ENCODE data around the gene ANKRD9. TPM values are rescaled to one million over a fixed set of nuclear protein-coding genes. Genes with fewer than 3 reads are reported as not detected.

ANKRD9 gene
- total RNA-seq, 1 donor from 2014 or later, result 16.0 TPM

DNA sequence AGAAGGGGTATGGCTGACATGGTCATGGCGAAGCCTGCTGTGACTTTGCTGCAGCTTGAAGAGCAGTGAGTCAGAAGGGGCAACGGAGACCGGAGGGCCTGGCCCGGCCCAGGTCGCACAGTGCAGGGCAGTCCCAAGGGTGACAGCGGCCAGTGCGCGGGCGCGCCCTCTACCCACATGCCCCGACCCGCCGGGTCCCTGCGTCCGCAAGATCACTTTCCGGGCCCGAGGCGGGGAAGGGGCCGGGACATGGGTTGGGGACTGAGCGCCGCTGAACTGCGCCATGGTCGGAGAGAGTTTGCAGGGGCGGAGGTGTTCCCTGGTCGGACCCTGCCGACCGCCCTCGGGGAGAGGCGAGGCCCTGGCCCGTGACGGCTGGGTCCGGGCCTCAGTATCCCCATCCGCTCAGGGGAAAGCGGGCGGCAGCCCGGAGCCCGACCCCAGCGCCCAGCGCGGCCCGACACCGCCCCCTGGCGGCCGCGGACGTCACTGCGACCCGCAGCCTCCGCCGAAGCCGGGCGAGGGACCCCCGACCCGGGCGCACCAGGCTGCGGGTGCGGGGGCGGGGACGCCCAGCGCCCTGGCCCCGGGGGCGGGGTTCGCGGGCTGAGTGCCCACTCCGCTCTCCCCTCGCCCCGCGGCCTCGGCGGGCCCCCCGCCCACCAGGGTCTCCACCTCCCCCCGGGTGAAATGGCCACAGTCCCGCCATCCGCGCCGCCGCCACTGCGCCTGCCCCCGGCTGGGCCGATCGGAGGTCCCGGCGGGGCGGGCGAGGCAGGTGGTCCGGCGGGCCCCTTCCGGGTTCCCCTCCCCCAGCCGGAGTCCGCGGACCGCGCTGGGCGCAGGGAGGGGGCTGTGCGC, 7.2 kb upstream of the ANKRD9 start:
- peak; percentile 77 for ATAC-seq
- DNase-seq (ENCODE audit: low spot score), result peak; percentile 79
- intact Hi-C loops (cut with DNase I), result loop anchor here (2.0 kb wide), 1 partner anchor 78 kb away; no protein-coding TSS in a partner anchor

DNA sequence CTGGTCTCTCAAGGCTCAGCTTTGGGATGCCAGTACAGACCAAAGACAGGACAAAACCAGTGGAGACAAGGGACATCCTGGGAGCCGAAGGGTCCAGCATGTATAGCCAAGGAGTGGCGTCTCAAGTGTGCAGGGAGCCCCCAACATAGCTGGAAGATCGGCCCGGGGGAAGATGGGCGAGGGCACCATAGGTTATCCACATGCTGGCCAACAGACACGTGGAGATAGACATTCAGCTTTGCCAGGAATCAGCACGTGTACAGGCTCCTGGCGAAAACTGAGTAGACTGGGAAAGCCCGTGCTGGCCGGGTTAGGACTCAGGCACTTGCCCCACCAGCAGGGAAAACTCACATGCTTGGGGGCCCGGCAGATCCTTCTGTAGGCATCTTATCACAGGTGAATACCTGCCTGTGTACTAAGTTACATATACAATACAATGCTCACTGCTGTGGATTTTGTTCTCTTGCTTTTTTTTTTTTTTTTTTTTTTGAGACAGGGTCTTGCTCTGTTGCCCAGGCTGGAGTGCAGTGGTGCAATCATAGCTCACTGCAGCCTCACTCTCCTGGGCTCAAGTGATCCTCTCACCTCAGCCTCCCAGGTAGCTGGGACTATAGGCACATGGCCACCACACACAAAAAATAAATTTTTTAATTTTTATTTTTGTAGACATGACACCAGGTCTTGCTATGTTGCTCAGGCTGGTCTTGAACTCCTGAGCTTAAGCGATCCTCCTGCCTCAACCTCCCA, 5.6 kb upstream of the ANKRD9 start:
- ATAC-seq (no peak), DNase-seq (ENCODE audit: low spot score) (no peak)
- intact Hi-C loops (cut with DNase I), result no loop called here

DNA sequence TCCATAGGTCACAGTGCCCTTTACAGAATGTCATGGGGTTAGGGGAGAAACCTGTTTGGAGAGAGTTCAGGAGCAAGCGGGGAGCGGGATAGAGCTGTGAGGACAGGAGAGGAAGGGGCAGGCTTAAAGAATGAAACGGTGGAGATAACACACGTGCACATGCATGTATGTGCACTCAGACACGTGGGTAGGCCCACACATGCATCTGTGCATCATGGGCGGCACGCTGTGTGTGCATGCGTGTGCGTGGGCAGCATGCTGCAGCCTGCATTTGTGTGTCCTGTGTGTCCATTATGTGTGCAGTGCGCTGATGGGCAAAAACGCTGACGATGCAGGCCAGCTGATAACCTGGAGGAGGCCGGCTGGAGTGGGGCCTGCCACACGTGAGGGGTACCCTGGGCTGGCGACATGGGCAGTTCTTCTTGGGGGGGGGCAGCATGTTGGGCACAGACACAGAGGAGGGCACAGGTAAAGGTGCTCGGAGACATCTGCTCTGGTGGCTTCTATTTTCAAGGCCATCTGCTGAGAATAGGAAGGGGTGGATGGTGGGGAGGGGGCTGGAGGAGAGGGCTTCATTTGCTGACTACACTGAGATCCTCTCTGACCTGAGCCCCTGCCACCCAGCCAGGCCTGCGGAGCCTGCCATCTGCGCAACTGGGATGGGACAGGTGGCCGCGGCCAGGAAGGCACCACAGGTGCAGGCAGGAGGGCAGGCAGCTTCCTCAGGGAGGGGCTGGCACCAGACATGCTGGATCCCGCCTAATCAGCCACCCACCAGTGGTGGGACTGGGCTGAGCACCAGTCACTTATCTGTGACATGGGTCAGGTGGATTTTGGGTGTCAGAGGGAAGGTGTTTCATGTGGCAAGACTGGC, 4.6 kb upstream of the ANKRD9 start:
- intact Hi-C loops (cut with DNase I), result no loop called here
- DNase-seq (ENCODE audit: low spot score), result no peak
- no peak for ATAC-seq

GRCh38 chr14:102512793-102513300, 3.3 kb upstream of the ANKRD9 start:
- ATAC-seq (no peak), DNase-seq (ENCODE audit: low spot score) (no peak)
- intact Hi-C loops (cut with DNase I), result no loop called here

- ATAC-seq (no peak), DNase-seq (ENCODE audit: low spot score) (no peak)
- intact Hi-C loops (cut with DNase I), result no loop called here
Observed at GRCh38 chr14:102511538-102511937, 2.0 kb upstream of the ANKRD9 start.

- DNase-seq (ENCODE audit: low spot score), result no peak
- ATAC-seq, result peak; percentile 29
- intact Hi-C loops (cut with DNase I), result no loop called here
Observed at GRCh38 chr14:102510616-102511520, 1.3 kb upstream of the ANKRD9 start.

- intact Hi-C loops (cut with DNase I), result no loop called here
- peak; percentile 60 for ATAC-seq
- DNase-seq (ENCODE audit: low spot score), result peak; percentile 83
Observed at GRCh38 chr14:102508774-102509745, 516 bp downstream of the ANKRD9 start.

GRCh38 chr14:102508410-102508773, 1.2 kb downstream of the ANKRD9 start:
- DNase-seq (ENCODE audit: low spot score) (no peak), ATAC-seq (no peak)
- intact Hi-C loops (cut with DNase I), result no loop called here

GRCh38 chr14:102507857-102508312, 1.7 kb downstream of the ANKRD9 start:
- no peak for ATAC-seq
- intact Hi-C loops (cut with DNase I), result no loop called here
- no peak for DNase-seq (ENCODE audit: low spot score)

- DNase-seq (ENCODE audit: low spot score) (no peak), ATAC-seq (no peak)
- intact Hi-C loops (cut with DNase I), result no loop called here
Observed at GRCh38 chr14:102507081-102507856, 2.3 kb downstream of the ANKRD9 start.

- ATAC-seq (no peak), DNase-seq (ENCODE audit: low spot score) (no peak)
- intact Hi-C loops (cut with DNase I), result no loop called here
Observed at GRCh38 chr14:102506626-102506925, 3.0 kb downstream of the ANKRD9 start.

DNA sequence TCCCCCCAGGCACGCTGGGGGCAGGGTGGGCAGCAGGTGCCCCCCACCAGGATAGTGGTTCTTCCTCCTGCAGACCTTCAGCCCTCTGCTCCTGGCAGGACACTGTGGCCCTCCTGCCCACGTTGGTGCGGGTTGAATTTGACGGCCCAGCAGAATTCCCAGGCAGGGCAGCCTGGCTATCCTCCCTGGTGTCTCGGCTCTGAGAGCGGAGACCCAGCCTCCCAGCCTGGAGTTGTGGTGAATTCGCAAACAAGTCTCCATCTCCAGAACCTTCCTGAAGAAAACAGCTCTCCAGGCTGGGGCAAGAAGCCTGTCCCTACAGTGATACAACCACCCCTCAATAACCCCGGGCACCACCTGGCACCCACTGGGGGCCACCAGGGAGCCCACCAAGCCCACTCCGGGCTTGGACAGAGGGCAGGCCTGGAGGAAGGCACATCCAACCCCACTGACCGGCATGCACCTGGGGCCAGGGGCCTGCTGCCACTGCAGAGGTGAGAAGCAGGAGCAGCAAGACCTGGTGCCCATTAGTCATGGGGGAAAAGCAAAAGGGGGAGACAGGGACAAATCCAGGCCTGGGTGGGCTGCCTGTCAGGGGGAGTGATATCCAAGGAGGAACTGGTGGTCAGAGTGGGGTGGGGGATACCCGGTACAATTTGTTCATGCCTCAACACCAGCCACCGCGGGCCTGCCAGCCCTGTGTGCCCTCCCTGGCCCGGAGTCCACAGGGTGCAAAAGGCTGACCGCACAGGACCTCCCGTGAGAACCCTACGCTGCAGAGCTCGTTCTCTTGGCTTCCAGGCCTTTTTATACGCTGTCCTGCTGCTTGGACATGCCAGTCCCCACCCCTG, 3.6 kb downstream of the ANKRD9 start:
- intact Hi-C loops (cut with DNase I), result no loop called here
- DNase-seq (ENCODE audit: low spot score) (no peak), ATAC-seq (no peak)

GRCh38 chr14:102505000-102505619, 4.5 kb downstream of the ANKRD9 start:
- DNase-seq (ENCODE audit: low spot score), result no peak
- no peak for ATAC-seq
- intact Hi-C loops (cut with DNase I), result no loop called here

DNA sequence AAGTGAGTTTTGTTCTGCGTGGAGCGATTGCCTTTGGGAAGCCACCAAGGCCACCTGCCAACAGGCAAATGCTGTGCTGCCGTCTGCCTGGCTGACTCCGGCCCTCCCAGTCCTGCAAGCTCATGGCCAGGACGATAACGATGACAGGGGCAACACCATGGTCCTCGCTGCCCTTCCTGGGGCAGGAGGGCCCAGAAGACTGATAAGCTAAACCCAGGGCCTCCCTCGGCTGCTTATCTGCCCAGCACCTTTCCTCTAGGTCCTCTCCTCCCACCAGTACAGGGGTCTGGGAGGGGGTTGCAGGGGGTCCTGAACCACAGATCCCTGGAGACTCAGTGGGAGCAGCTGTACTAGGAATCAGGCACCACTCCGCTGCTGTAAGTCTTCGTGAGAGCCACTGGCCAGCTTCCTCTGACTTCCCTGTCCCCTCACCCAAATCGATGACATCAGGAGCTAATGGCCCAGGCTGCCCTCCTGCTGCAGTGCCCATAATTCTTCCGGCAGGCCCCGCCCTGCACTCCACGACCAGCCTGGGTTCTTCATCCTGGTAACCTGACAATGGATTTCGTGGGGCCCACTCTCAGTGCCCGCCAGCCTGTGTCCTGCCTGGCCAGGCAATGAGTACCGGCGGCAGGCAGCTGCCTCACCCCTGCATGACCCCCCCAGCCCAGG, 5.1 kb downstream of the ANKRD9 start:
- DNase-seq (ENCODE audit: low spot score) (no peak), ATAC-seq (no peak)
- intact Hi-C loops (cut with DNase I), result no loop called here

All from sciatic nerve (tissue), 2 donors.